ENCODE results near the gene TRIM7. TPM values are rescaled to one million over a fixed set of nuclear protein-coding genes. Genes with fewer than 3 reads are reported as not detected.

TRIM7 gene
- total and polyA plus RNA-seq, 9 of the 15 experiments (the other 6 are each of a cell fraction or from before 2014, with no cell fraction given): 2.6 to 14.9 (median 8.9) TPM

DNA sequence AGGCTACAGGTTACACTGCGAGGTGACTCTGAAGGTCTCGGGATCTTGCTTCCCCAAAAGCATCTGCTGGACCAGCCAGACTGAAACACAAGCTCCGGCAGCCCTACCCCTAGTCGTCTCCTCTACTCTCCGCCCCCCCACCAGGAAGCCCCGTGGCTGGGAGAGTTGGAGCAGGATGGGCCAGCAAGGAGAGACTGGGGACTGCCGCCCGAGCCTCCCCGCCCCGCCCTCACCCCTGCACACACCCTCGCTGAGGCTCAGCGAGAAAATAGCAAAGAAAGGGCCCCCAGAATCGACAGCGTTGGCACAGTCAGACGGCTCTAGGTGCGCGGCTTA, 1.3 kb downstream of the TRIM7 start:
- peak overlapping the region; percentile 91 for H2AFZ ChIP-seq (ENCODE audit: low read depth, low read length)
- H3K9me3 ChIP-seq (replicated peaks; ENCODE audit: control insufficient read depth, insufficient read depth, low read depth, low read length): no peaks in the 10 kb centered on the region
- no peaks in the 10 kb centered on the region for H3K36me3 ChIP-seq (ENCODE audit: control insufficient read depth, insufficient read depth, low read length)
- TF ChIP-seq, protein P1, sequence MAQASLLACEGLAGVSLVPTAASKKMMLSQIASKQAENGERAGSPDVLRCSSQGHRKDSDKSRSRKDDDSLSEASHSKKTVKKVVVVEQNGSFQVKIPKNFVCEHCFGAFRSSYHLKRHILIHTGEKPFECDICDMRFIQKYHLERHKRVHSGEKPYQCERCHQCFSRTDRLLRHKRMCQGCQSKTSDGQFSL (CRISPR knock-in tag; IDR thresholded peaks at IDR 0.05): peak; percentile 79; the same call in 1 of the 2 replicates
- TF ChIP-seq, protein P1 (tag; IDR thresholded peaks at IDR 0.05): peak in 1 of 2 experiments; percentile 31; a peak in 1 of 4 replicates
- TF ChIP-seq, protein P2, sequence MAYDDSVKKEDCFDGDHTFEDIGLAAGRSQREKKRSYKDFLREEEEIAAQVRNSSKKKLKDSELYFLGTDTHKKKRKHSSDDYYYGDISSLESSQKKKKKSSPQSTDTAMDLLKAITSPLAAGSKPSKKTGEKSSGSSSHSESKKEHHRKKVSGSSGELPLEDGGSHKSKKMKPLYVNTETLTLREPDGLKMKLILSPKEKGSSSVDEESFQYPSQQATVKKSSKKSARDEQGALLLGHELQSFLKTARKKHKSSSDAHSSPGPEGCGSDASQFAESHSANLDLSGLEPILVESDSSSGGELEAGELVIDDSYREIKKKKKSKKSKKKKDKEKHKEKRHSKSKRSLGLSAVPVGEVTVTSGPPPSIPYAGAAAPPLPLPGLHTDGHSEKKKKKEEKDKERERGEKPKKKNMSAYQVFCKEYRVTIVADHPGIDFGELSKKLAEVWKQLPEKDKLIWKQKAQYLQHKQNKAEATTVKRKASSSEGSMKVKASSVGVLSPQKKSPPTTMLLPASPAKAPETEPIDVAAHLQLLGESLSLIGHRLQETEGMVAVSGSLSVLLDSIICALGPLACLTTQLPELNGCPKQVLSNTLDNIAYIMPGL (CRISPR knock-in tag; IDR thresholded peaks at IDR 0.05): 0 out of 2 replicates have a peak, but pooled peaks have one; percentile 5
- TF ChIP-seq RBFOX2 (IDR thresholded peaks at IDR 0.05; ENCODE audit: low read depth, low read length) (no peak), HNRNPLL (IDR thresholded peaks at IDR 0.05; ENCODE audit: low read depth, low read length, poor library complexity, severe bottlenecking) (peak; percentile 27)
- TF ChIP-seq, protein P3, sequence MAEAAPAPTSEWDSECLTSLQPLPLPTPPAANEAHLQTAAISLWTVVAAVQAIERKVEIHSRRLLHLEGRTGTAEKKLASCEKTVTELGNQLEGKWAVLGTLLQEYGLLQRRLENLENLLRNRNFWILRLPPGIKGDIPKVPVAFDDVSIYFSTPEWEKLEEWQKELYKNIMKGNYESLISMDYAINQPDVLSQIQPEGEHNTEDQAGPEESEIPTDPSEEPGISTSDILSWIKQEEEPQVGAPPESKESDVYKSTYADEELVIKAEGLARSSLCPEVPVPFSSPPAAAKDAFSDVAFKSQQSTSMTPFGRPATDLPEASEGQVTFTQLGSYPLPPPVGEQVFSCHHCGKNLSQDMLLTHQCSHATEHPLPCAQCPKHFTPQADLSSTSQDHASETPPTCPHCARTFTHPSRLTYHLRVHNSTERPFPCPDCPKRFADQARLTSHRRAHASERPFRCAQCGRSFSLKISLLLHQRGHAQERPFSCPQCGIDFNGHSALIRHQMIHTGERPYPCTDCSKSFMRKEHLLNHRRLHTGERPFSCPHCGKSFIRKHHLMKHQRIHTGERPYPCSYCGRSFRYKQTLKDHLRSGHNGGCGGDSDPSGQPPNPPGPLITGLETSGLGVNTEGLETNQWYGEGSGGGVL (CRISPR knock-in tag; IDR thresholded peaks at IDR 0.05): no peak
- no peaks in the 10 kb centered on the region for H3K9me1 ChIP-seq (ENCODE audit: control insufficient read depth, insufficient read depth, low read length)
- peak overlapping the region; percentile 56; the same call in 1 of the 3 replicates for H3K27ac ChIP-seq (ENCODE audit: extremely low read depth, low read depth, low read length)
- ChIA-PET POLR2A (interaction anchor here (5.0 kb wide), 1 partner anchor 12 kb away, joined by 69 read pairs; no protein-coding TSS in a partner anchor), CTCF (ENCODE audit: low intra/inter-chr PET ratio) (no interaction called here)
- intact Hi-C loops (cut with micrococcal nuclease) (no loop called here), in situ Hi-C loops (cut with MboI) (no loop called here)
- no peak for FAIRE-seq
- DNase-seq (ENCODE audit: extremely low read depth in 1 of 4, low spot score in 3 of 4): peak in 2 of 4 experiments; percentile 54 to 55
- WGBS (ENCODE audit: insufficient coverage, low coverage, missing lambda C conversion rate): 17% methylated on average over 12 of the region's 17 CpGs
- H3K9ac ChIP-seq (ENCODE audit: insufficient read depth in 1 of 2, low read depth in 2 of 2, low read length in 2 of 2): peak overlapping the region; percentile 45 to 93; a peak in 3 of 4 replicates
- H3K4me2 ChIP-seq (ENCODE audit: insufficient read depth, low read length): peak overlapping the region; percentile 75
- no peaks in the 10 kb centered on the region for H4K20me1 ChIP-seq (replicated peaks; ENCODE audit: control insufficient read depth, insufficient read depth, low read length)
- peaks cover 29 to 47% of the 10 kb centered on the region in 2 experiments; a peak in 4 of 5 replicates for H3K4me1 ChIP-seq (replicated peaks in 1 of 2; ENCODE audit: control insufficient read depth in 2 of 2, insufficient read depth in 2 of 2, low read length in 2 of 2)
- BruUV-seq (replicated peaks): no TSS peak
- peak overlapping the region; percentile 60 for H3K4me3 ChIP-seq
- H3K27me3 ChIP-seq (ENCODE audit: control insufficient read depth in 2 of 2, insufficient read depth in 2 of 2, low read length in 2 of 2): no peaks in the 10 kb centered on the region
- no peaks in the 10 kb centered on the region for H3K79me2 ChIP-seq (ENCODE audit: control insufficient read depth, insufficient read depth, low read length)
- no peak; the same call in 2 of the 3 replicates for ATAC-seq
